GDM1 (cell line): ENCODE data around the gene DNAJA4.
"Not testable (repeated sequence)": the region's sequence is repeated elsewhere in the genome, so short reads cannot be mapped to it uniquely, and the experiment has no call there.

Experiments
- DNase-seq: peaks from one replicate; lab custom pipeline; 2025; lab: John Stamatoyannopoulos, UW

The DNAJA4 gene

DNA sequence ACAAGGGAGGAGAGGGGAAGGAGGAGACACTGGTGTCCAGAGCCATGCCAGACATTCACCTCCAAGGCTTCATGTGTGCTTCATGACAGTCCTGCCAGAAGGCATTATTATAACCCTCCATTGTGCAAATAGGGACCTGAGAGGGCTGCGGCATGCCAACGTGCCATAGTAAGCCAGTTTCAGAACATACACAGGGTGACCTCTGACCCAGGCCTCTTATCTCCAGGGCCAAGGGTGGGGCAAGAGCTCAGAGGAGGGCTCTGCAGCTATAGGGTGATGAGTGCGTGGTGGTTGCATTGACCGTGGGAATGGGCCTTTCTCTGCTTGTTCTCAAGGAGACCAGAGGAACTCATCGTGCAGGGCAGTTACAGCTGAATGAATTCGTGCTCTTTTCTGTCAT lies 20.3 kb upstream of the DNAJA4 start:
- no peak for DNase-seq

DNA sequence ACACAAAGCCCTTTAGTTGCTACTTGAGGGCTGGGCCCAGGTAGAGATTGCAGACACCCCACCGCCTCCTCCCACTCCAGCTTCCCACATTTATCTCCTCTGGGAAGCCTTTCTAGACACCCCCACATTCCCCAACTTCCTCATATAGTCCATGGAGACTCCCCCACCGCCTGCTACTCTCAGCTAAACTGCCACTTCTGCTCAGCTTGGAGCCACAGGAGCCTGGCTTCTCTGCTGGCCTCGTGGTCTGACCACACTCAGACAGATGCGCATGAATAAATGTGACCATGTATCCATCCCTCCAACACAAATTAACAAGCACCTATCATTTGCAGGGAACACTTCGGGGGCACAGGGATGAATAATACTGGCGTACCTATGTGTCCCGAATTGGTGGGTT lies 19.5 kb upstream of the DNAJA4 start:
- peak; percentile 23 for DNase-seq

DNA sequence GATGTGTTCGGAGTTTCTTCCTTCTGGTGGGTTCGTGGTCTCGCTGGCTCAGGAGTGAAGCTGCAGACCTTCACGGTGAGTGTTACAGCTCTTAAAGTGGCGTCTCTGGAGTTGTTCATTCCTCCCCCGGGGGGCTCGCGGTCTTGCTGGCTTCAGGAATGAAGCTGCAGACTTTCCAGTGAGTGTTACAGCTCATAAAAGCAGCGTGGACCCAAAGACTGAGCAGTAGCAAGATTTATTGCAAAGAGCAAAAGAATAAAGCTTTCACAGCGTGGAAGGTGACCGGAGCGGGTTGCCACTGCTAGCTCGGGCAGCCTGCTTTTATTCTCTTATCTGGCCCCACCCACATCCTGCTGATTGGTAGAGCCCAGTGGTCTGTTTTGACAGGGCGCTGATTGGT lies 19.0 kb upstream of the DNAJA4 start:
- not testable (repeated sequence) for DNase-seq

DNA sequence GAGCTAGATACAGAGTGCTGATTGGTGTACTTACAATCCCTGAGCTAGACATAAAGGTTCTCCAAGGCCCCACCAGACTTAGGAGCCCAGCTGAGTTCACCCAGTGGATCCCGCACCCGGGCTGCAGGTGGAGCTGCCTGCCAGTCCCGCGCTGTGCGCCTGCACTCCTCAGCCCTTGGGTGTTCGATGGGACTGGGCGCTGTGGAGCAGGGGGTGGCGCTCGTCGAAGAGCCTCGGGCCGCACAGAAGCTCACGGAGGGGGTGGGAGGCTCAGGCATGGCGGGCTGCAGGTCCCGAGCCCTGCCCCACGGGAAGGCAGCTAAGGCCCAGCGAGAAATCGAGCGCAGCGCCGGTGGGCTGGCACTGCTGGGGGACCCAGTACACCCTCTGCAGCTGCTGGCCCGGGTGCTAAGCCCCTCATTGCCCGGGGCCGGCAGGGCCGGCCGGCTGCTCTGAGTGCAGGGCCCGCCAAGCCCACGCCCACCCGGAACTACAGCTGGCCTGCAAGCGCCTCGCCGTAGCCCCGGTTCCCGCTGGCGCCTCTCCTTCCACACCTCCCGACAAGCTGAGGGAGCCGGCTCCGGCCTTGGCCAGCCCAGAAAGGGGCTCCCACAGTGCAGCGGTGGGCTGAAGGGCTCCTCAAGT lies 18.3 kb upstream of the DNAJA4 start:
- DNase-seq = not testable (repeated sequence)

DNA sequence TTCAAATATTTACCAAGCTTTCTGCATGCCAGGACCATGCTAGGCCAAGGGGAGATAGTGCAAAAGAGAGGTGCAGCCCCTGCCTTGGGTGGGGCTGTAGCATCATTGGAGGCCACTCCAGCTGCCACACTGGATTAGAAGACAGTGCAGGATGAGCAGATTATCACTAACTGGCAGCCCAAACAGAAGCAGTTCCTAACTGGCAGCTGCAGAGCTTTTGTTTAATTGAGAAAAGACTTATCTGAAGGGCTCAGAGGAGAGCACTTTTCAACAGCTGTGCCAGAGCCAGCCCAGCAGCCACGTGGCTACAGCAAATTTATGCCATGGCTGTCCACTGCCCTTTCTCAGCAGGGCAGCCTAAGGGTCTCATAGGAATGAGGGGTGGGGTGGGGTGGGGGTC lies 16.5 kb upstream of the DNAJA4 start:
- no peak for DNase-seq

DNA sequence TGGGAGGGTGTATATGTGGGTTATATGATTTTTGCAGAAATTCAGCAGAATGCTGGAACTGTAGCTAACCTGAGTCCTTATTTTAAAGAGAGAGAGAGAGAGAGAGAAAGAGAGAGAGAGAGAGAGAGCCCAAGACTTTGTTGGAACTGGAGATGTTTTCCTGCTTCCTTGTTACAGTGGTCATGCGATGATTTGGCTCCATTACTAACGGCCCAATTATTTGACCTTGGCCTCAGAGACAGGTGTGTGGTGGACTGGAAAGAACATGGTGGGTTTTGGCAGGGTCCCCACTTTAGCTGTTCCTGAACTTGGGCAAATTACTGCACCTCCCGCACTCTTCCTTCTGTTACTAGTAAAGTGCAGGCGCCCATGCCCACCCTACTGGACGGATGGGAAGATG lies 15.2 kb upstream of the DNAJA4 start:
- no peak for DNase-seq

DNA sequence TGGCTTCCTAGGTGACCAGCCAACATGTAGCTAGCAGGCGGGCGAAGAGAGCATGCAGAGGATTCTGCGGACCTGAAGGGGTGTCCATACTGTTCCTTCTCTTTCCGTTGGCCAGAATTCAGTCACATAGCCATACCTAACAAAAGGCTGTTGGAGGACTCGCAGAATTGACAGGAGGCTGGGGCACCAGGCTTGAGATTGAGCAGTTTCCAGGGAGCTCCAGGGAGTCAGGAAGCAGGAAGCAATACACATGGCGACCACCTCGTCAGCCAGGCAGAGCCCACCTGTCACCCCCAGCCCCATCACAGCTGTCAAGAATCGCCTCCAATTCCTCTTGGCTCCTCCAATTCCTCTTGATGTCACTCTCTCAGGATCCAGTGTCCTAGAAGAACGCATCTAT lies 13.2 kb upstream of the DNAJA4 start:
- DNase-seq = no peak

DNA sequence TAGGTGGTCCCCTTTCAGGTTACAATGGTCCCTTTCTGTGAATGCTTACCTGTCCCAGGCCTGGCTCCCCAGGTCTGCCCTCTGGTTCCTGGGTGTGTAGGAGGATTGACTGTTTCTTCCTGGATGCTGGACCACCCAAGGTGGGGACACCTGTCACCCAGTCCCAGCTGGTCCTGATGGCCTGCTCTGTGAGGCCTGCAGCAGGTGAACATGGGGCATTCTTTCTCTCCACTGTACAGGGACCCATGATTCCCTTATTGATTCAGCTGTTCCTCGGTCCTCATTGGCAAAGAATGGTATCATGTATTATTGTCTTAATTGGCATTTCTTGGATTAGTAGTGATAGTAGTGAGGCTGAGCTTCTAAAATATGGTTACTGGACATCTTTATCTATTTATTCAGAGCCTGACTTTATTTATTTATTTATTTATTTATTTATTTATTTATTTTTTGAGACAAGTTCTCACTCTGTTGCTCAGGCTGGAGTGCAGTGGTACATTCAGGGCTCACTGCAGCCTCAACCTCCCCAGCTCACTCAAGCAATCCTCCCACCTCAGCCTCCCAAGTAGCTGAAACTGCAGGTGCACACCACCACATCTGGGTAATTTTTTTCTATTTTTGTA lies 8.8 kb upstream of the DNAJA4 start:
- DNase-seq = no peak

DNA sequence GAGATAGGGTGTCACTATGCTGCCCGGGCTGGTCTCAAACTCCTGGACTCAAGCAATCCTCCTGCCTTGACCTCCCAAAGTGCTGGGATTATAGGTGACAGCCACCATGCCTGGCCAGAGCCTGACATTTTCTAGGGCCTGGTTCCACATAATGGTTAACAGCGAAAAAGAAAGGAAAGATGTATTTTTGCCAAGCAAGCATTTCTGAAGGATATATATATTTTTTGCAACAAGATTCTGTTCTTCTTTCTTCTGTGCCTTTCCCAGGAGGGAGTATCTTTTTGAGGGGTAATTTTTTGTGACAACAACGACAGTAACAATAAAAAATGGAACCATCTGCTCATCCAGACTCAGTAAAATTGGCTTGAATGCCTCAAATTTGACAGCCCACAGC lies 8.3 kb upstream of the DNAJA4 start:
- DNase-seq = no peak

DNA sequence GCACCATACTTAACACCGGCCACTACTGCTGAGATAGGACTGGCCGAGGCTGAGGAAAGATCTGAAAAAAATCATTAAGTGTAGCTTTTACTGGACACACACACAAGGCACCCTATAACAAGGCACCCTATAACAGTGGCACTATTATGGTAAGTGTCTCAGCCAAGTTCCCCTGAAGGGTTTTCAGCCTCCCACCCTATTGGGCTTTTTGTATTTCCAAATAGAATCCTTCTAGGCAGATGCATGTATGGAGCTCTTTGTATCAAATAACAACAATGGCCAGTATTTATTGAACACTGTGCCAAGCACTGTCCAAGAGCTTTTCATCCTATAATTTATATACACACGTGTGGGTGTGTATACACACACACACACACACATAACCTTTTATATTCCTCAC lies 6.7 kb upstream of the DNAJA4 start:
- DNase-seq = no peak

DNA sequence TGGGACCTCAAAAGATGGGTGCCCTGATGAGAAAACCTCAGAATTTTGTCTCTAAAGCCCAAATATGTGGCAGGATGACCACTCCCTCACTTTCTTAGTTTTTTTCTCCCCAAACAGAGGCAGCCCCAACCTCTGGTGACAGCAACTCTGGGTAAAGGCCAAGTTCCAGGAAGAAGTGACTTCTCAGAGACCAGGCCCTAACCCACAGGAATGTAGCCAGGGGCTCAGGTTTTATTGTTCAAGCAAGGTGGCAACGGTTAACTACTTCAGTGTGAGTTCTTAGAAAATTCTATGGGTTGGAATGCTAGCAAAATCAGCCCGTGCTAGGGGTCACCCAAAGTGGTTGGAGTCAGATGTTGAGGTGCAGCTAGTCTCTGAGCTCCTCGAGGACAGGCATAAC lies 5.1 kb upstream of the DNAJA4 start:
- no peak for DNase-seq

DNA sequence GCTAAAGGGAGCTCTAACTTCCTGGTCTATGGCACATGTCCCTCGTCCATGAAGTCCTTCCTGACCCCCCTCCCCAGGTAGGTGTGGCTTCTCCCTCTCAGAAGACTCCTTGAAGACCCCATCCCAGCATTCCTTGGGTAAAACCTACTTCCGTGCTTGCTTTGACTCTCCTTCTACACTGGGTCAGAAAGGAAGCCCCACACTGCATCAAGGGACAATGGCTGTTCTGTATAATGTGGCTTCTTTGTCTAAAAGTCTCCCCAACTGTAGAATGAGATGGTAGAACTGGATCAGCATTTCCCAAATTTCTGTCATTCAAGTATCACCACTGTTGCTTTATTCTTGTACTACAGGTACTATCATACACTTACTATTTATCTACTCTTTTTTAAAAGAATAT lies 3.9 kb upstream of the DNAJA4 start:
- no peak for DNase-seq

DNA sequence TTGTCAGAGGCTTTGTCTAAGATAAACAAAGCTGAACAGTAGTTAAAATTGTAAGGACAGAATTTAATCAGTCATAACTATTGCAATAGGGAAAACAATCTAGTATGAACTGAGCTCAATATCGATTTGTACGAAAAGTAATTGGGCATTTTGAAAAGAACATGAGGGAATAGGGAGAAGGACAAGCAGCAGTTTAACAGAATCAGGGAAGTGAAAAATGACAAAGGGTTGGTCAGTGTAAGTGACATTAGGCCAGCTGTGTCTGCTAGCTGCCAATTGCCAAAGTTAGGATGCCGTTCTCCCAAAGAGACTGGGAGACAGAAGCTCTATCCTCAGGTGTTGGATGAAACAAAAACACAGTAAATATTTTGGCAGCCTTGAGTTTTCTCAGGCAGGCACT lies 3.3 kb upstream of the DNAJA4 start:
- DNase-seq = no peak

DNA sequence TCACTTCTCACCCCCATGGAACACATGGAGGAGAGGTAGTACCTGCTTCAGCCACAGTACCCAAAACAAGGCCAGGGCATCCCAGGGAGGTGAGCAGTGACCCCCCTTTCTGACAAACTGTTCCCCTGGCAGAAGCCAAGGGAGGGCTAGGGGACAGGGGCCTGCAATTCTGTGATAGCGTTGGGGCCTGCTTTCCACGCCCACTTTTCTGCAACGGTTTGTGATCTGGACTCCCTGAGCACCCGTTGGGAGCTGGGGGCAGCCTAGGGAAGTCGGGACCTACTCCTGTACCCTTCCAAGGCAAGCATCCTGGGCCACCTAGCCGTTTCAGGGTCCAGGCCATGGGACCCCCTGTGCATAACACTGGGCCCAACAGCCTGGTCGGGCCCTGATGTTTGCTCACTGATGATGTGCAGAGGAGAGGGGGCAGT lies 996 bp upstream of the DNAJA4 start:
- DNase-seq = no peak

DNA sequence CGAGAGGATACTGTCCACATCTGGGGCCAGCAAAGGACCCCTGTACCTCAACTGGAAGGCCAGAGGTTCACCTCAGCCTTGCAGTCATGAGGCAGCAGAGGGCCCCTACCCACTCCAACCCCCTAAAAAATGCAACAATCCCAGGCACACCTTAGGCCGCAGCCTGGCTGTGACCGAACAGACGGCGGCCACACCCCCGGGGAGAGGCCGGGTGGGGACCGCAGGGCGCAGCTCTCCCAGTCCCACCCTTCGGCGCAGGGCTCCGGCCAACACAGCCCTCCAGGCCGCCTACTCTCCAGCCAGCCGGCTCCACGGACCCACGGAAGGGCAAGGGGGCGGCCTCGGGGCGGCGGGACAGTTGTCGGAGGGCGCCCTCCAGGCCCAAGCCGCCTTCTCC lies 457 bp upstream of the DNAJA4 start:
- no peak for DNase-seq

DNA sequence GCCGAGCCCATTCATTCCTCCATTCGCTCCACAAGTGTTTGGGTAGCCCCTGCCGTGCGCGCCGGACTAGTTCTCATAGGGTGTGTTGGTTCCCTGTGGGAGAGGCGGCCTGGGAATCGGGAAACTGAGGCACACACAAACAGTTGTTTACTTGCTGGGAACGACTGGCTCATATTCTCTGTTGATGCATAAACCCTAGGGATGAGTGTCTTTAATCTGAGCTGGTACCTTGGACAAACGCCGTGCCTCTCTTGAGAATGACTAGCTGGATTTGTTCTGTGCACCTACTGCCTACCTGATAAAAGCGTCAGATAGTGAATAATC lies 737 bp downstream of the DNAJA4 start:
- no peak for DNase-seq

DNA sequence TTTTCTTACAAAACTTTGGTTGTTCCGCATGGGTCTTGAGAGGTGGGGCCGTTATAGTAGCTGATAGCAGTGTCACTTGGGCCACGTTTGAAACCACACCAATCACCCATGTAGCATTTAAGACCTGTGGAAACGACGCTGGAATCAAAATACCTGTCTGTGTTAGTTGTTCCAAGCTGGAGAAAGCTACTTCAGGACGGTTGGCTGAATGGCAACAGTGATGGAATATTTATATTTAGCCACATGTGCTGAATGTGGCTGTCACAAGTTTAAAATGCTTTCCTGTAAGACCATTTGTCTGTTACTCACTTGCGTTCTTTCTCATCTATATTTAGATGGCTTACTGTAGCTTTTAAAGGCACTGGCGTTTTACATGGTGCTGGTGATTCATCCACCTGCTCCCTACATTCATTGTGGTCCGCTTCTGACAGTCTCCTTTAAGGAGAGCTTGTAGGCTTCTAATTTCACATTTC lies 1.4 kb downstream of the DNAJA4 start:
- no peak for DNase-seq

DNA sequence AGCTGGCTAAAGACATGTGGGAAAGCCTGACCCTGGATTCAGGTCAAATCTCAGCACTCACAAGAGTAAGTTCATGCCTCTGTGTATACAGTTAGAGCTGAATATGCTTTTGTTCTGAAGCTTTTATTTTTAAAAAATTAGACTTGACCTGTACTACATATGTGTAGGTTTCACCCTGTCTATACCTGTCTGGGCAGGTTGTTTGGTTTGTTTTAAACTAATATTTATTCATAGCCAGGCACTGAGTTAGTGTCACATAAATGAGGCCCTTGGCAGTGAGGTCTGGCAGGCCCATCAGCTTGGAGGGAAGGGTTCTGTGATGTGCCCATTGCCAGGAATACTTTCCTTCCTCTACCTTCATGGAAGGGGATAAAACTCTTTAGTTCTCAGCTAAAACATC lies 1.9 kb downstream of the DNAJA4 start:
- DNase-seq = no peak

DNA sequence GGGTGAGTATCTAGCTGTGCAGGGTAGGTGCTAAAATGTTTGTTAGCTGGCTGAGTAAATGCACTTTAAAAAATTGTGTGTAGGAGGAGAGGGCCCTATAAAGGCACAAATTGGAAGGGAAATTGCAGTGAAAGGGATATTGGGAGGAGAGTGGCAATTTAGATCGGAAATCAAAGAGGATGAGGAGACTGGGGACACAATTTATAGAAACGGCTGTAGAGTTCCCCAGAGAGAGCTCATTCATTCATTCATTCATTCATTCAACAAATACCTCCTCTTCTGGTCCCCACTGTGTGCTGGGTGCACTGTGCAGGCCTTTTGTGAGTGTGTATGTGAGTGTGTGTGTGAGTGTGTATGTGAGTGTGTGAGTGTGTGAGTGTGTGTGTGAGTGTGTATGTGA lies 2.4 kb downstream of the DNAJA4 start:
- no peak for DNase-seq

DNA sequence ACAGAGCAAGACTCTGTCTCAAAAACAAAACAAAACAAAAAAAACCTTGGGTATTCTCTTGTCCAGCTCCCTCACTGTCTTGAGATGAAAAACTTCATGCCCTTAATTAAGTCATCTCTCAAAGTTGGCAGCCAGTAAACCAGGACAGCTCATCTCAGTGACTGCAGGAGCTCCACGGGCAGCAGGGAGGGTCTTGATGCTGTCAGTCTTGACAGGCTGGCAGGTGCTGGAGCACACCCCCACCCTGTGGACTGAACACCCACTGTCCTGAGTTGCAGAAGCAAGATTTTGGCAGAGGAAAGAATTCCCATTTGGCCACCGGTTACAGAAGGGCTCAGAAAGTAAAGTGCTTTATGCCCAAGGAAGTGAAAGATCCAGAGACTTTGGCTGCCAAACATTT lies 8.0 kb downstream of the DNAJA4 start:
- DNase-seq = no peak

DNA sequence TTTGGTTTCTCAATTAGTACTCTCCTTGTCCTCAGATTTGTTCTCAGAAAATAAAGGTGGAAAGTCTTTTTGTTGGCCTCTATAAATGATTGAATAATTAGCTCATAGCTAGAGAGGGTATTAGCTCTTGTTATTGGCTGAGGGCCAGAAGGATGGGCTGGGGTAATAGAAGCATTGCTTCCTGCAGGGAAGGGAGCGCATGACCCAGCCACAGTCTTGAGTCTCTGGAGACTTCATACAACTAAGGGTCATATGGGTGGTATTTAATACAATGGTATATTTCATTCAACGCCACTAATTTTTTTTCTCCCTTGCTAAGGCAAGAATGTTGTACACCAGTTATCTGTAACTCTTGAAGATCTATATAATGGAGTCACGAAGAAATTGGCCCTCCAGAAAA lies 8.4 kb downstream of the DNAJA4 start:
- DNase-seq = no peak

DNA sequence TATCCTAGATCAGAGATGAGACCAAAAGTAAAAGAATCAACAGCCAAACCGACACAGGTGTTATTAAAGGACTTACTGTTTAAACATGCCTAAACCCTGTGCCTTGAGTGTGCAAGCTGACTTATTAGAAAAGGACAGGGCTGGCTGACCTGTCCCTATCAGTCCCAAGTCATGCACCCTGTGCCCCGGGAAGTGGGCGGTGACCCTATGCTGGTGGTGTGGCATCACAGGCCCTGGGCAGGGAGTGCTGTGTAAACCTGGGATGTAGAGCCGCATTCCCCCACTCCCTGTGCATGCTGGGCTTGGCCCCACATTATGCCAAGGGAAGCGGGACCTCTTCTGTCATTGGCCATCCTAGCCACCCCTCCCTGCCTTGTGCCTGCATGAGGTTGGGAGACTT lies 10.6 kb downstream of the DNAJA4 start:
- no peak for DNase-seq

DNA sequence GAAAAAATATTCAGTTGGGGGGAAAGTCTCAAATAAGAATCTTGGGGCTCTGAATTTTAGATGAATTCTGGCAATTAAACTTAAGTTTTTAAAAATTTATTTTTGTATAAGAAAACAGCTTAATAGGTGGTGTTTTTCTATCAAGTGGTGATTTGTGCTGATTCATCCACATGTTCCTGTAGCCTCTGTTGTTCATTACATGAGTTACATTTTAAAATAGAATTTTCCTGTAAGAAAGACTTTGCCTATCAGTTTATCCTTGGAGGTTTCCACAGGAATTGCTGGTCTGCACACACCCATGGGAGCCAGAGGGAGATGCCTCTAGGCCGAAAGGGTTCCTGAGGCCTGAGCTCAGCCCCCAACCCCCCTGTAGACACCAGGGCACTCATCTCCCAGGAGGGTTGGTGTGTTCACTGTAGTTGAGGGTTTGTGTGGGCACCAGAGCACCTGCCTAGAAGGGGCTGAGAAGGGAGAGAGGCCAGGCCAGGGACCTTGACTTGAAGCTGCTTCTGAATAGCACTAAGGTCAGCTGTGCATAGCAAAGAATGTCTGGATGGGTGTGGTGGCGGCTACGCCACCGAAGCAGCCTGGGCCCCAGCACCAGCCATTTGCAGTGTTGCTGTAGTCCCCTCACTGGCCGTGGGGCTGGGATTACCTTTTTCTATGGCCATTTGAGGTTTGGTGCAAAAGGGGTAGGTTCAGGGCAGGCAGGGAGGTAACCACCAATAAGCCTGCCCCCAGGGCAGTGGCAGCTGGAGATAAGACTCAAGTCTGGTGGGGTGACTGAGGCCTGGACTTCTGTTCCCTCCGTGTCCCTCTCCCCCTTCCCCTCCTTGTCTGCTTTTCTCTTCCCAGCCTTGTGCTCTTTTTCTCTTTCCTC lies 11.9 kb downstream of the DNAJA4 start:
- no peak for DNase-seq
